Activated effector memory CD4-positive, alpha-beta T cell treated with Interleukin-2 at 50 U/mL for 16 hours (primary cell): ENCODE results near the gene CSPG4.
"Not testable (repeated sequence)": the region's sequence is repeated elsewhere in the genome, so short reads cannot be mapped to it uniquely, and the experiment has no call there.

Experiments used
- DNase-seq: peaks from one replicate; pipeline ENCODE4 v3.0.0-alpha.2; 2020

The CSPG4 gene

GRCh38 chr15:75686212-75686642, 26.4 kb downstream of the CSPG4 start:
- DNase-seq = peak; percentile 61

GRCh38 chr15:75685195-75685594, 27.5 kb downstream of the CSPG4 start:
- no peak for DNase-seq

DNA sequence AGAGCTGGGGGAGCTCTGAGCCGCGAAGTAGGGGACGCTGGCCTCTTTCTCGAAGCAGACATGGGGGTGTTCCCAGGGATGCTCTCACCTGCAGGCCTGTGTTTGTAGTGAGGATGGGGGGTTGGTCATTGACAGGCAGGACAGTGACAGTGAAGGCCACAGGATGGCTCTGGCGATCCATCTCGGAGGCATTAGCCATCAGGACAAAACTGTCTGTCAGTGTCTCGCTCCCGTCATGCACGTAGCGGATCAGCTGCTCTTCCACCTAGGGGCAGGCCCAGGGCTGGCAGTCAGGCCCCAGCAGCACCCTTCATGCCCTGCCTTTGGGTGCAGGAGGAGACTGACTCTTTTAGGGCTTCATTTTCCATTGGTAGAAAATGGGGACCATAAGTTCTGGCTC, 28.0 kb downstream of the CSPG4 start:
- DNase-seq = no peak

DNA sequence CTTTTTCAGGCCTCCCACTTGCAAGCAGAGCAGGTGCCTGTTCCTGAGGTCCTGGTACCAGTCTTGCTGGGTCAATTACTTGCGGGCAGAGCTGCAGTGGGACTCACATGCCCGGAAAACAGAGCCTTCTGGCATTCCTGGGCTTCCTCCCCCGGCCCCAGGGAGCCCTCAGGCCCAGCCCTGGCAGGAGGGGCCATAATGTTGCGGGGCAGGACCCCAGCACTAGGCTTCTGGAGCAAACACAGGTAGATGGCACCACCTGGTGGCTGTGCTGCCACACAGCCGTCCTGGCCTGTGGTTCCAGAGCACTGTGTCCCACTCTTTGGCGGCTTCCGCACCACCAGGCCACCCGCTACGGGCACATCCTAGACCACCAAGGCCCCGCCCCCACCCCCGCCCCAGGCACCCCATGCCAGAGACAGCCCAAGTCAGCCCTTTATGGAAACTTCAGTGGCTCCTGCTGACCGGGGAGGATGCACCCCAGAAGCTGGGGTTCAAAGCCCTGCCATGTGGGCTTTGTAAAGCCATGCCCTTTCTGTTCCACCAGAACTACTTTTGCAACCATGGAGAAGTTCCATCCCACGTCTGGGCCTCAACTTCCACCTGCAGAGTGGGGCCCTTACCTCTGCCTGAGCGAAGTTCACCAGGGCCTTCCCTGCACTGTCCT, 28.9 kb downstream of the CSPG4 start:
- DNase-seq = peak; percentile 37

GRCh38 chr15:75682181-75683135, 30.2 kb downstream of the CSPG4 start:
- no peak for DNase-seq

GRCh38 chr15:75680007-75680789, 32.5 kb downstream of the CSPG4 start:
- DNase-seq = no peak

- not testable (repeated sequence) for DNase-seq
These were observed 34.3 kb downstream of the CSPG4 start for GRCh38 chr15:75678324-75678690.

DNA sequence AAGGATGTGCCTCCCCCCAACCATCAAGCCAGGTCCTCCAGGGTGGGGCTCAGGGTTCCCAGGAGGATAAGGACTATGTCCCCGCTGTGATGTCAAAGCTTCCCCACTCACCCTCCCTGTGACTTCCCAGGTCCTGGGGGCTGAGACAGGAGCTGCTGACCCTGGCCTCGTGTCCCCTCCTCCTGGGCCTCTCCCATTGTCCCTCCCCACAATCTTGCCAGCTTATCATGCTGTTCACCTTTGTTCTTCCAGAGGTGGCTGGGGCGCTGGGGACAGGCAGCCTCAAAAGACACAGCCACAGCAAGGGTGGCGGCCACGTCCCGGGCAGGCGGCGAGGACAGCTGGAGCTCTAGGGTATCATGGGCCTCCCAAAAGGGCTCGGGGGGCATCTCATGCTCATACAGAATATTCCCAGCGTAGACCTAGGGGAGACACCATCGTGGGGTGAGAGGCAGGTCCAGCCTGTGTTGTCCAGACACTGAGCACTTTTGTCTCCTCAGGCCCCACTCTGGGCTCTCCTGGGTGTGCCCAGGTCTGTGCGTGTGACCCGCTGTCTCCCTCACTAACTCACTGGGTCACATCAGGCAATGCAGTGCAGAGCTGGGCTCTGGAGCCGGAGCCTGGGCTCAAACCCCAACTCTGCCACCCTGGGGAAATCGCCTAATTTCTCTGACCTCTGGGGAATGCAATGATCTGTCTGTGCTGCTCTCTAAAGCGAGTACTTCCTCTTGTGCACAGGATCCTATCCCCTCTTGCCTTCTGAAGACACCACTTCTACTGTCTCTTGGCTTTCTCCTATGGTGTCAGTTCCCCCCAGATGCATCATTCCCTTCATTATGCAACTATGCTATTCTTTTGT, 35.0 kb downstream of the CSPG4 start:
- no peak for DNase-seq

DNA sequence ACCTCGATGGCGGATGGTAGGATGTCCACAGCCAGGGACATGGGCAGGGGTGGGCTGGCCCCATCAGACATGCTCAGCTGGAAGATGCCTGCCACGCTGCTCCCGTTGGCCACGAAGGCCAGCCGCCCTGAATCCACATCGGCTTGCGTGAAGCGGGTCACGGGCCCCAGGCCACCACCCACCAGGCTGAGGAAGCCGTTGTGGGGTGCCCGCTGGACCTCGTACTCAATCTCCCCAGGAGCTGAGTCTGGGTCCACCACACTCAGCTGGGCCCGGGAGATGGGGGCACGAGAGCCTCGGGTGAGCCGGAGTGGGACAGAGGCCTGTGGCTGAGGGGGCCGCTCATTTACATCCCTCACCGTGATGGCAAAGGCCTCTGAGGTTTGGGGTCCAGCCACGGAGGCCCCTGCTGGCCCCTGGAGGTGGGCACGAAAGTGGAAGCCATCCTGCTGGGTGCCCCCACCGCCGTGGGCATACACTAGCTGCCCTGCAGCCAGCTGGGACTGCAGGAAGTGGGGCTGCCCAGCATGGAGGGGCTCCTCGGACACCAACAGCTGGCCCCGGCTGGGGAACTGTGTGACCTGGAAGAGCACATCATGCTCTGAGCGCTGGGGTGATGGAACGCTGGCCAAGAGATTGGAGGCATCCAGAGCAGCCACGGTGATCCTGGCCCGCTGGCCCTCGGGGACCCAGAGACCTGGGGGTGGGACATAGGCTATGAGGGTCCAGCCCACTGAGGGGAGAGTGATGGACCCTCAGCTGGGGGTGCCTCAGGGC, 35.8 kb downstream of the CSPG4 start:
- no peak for DNase-seq

- no peak for DNase-seq
These were observed 36.9 kb downstream of the CSPG4 start for GRCh38 chr15:75675579-75676404.

DNA sequence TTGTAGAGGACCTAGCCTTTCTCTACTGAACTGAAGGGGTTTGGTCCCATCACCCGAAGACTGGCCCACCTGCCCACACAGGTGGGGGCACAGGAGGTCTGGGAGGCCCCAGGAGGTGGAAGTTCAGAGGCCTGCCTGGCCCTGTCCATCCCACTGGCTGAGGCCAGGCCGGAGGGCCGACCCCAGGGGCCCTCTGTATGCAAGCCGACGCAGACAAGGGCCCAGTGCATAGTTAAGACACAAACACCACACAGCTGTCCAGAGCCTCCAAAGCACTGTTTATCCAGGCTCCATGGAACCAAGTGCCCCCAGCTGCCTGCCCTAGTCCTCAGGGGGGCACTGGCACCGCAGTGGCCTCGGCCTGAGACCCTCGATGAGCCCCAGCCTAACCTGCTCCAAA, 38.3 kb downstream of the CSPG4 start:
- DNase-seq = no peak

DNA sequence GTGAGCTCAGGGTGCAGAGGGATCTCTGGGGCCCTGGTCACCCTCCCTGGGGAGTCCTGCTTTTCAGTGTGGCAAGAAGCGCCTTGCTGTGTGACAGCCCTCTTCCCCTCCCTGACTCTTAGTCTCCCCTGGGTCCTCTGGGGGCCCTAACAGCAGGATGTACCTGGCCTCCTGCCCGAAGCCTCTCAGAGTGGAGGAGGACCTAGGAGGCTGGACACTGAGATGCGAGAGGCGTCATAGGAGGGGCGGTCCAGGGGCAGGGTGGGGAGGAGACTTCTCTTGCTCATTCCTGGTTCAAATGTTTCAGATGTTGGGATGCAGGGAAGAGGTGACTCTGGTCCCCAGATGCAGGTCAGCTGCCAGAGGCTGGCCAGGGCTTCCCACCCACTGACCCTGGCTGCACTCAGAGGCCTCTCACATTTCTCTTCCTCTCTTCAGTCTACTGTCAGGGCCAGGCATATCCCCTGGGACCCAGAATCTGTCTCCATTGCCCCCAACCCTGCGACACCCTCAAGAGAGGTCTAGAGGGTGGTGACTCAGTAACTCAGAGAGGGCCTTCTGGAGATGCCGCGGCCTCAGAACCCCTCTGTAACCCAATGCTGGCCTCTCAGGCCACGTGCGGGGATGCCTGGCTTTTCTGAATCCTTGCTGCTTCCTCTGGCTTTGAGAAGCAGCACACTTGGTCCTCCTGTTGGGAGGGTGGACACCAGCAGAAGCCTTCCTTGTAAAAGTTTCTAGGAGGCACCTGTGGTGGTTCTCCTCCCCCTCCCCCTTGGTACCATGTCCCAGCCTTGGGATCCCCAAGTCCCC, 39.0 kb downstream of the CSPG4 start:
- no peak for DNase-seq

GRCh38 chr15:75672646-75673425, 39.8 kb downstream of the CSPG4 start:
- no peak for DNase-seq

DNA sequence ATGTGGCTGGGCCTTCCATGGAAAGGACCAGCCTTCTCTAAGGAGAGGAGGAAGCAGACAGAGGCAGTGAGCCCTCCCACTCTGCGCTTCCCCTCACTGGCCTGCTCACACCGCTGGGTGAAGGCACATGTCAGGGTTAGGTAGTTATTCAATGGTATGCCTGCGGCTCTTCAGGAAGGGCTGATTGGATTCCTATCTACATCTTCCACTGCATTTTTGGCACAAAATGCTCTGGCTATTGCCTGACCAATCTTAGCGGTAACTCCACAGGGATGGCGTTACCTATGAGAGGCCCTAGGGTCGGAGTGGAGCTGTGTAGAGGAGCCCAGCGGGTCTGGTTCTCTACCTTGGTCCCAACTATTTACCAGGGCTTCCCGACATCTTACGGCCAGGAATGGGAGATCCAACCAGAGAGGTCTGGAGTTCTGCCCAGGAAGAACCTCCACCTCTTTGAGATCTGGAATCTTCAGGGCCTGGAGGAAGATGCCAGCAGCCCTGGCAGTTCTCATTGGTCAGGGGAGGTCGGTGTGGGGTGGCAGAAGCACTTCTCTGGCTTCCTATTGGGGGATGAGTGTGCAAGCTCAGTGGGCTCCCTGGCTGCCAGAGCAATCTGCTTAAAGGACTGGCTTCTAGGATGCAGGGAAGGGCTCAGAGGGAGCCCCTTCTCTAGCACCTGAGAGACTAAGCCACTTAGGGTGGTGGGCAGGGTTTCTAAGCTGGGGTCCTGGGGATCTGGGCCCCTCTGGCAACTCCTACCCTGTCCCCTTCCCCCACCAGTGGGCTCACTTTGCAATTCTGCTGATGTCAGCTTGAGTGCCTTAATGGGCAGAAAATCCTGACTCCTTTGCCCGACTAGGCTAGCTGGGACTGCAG, 40.7 kb downstream of the CSPG4 start:
- DNase-seq = no peak

GRCh38 chr15:75669879-75670212, 42.8 kb downstream of the CSPG4 start:
- no peak for DNase-seq

DNA sequence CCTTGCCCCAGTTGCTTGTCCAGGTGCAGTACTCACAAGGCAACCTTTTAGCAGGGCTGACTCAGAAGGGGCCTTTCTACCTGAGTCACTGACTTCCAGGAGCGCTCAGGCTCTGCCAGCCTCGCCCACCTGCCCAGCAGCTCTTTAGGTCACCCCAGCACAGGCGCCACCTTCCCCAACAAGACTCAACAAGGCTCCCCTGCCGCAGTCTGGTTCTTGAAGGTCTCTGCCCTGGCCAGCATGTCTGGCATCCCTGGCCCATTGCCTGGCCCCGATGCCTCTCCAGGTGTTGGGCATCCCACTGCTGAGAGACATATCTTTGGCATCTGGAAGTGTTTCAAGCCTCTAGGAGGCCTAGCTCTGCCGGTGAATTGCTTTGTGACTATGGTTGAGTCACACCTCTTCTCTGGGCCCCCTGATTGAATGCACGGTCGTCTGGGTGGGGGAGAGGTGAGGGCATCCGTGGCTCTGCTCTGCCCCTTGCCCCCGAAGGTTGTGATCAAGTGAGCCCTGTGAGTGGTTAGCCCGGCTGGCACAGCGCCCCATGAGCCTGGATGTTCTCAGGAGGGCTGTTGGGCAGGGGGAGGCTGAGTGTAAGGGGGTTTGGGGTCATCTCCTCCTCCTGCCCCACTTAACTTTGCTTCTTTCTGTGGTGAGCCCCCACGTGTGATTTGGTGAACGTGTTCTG, 43.3 kb downstream of the CSPG4 start:
- no peak for DNase-seq

GRCh38 chr15:75666823-75667501, 45.7 kb downstream of the CSPG4 start:
- no peak for DNase-seq
